ENCODE measurements around the gene C11orf54. TPM values are rescaled to one million over a fixed set of nuclear protein-coding genes. Genes with fewer than 3 reads are reported as not detected.

C11orf54 gene
- total and polyA plus RNA-seq, 2 donors (not counting 3 experiments of a cell fraction or from before 2014, with no cell fraction given) = 4.2 to 18.7 TPM

- Histone ChIP-seq H4K20me1 (replicated peaks; ENCODE audit: control insufficient read depth, extremely low read depth, insufficient read depth, low read length) (no peaks in the 10 kb centered on the region), H3K9me3 (replicated peaks; ENCODE audit: control insufficient read depth, insufficient read depth, low read length) (no peaks in the 10 kb centered on the region), H3K9ac (replicated peaks; ENCODE audit: extremely low read depth, insufficient read depth, low read length) (no peak overlapping the region), H3K4me2 (ENCODE audit: insufficient read depth, low read length) (no peak overlapping the region), H3K79me2 (ENCODE audit: control insufficient read depth, insufficient read depth, low read length) (peaks cover 7% of the 10 kb centered on the region), H3K27ac (ENCODE audit: insufficient read depth, low read depth, low read length) (no peak overlapping the region), H3K27me3 (ENCODE audit: control insufficient read depth in 2 of 2, insufficient read depth in 2 of 2, low read length in 2 of 2) (no peaks in the 10 kb centered on the region), H3K36me3 (ENCODE audit: control insufficient read depth in 2 of 2, extremely low read depth in 1 of 2, insufficient read depth in 2 of 2, low read length in 2 of 2) (peaks cover 4 to 12% of the 10 kb centered on the region in 2 experiments), H3K4me1 (ENCODE audit: control insufficient read depth, extremely low read depth, insufficient read depth, low read length) (no peaks in the 10 kb centered on the region), H2AFZ (ENCODE audit: low read depth, low read length) (no peak overlapping the region), H3K9me1 (replicated peaks; ENCODE audit: control insufficient read depth, extremely low read depth, insufficient read depth, low read length) (no peaks in the 10 kb centered on the region), H3K4me3 (replicated peaks in 1 of 3; ENCODE audit: insufficient read depth in 1 of 3, low read depth in 1 of 3, low read length in 3 of 3) (no peak overlapping the region)
- no peak for TF ChIP-seq GATA2 (IDR thresholded peaks at IDR 0.05; ENCODE audit: insufficient read depth, insufficient read length, low read depth, low read length)
- no peak for TF ChIP-seq MYC (IDR thresholded peaks at IDR 0.05; ENCODE audit: low read depth, low read length)
- TF ChIP-seq EZH2 (IDR thresholded peaks at IDR 0.05; ENCODE audit: borderline replicate concordance, low read depth, low read length, severe bottlenecking) = no peak
- TF ChIP-seq JUN (IDR thresholded peaks at IDR 0.05; ENCODE audit: borderline replicate concordance, insufficient read depth, insufficient read length, low read depth) = no peak
- no peak for TF ChIP-seq FOS (IDR thresholded peaks at IDR 0.05; ENCODE audit: borderline replicate concordance, insufficient read depth, low read length)
- TF ChIP-seq POLR2A (IDR thresholded peaks at IDR 0.05; ENCODE audit: low read depth, low read length) = no peak
- TF ChIP-seq CTCF (IDR thresholded peaks at IDR 0.05; ENCODE audit: extremely low read depth in 1 of 2, insufficient read depth in 1 of 2, low read depth in 1 of 2, low read length in 2 of 2) = no peak
- POLR2A ChIA-PET = no interaction called here
- CTCF ChIA-PET = interaction anchor here (1.0 kb wide), 1 partner anchor 90 kb away, joined by 3 read pairs; no protein-coding TSS in a partner anchor
- DNase-seq (ENCODE audit: low read depth, low spot score) (no peak), FAIRE-seq (no peak)
- dilution Hi-C loops (cut with MboI; ENCODE audit: extremely low pct_ligation_motif_present, low sequenced_read_pairs) = no loop called here
- intact Hi-C loops (cut with micrococcal nuclease) = no loop called here
- BruUV-seq (replicated peaks) = no TSS peak
These were observed 37.2 kb upstream of the C11orf54 start for GRCh38 chr11:93704237-93704636.
